ENCODE results near the gene SMOC2.

GRCh38 chr6:168415098-168415992 lies 25.6 kb upstream of the SMOC2 start:
- TF ChIP-seq, protein P1, sequence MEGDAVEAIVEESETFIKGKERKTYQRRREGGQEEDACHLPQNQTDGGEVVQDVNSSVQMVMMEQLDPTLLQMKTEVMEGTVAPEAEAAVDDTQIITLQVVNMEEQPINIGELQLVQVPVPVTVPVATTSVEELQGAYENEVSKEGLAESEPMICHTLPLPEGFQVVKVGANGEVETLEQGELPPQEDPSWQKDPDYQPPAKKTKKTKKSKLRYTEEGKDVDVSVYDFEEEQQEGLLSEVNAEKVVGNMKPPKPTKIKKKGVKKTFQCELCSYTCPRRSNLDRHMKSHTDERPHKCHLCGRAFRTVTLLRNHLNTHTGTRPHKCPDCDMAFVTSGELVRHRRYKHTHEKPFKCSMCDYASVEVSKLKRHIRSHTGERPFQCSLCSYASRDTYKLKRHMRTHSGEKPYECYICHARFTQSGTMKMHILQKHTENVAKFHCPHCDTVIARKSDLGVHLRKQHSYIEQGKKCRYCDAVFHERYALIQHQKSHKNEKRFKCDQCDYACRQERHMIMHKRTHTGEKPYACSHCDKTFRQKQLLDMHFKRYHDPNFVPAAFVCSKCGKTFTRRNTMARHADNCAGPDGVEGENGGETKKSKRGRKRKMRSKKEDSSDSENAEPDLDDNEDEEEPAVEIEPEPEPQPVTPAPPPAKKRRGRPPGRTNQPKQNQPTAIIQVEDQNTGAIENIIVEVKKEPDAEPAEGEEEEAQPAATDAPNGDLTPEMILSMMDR (optimal IDR thresholded peaks at IDR 0.05 in 1 of 3, IDR thresholded peaks at IDR 0.05 in 1 of 3, conservative IDR thresholded peaks at IDR 0.05 in 1 of 3; ENCODE audit: extremely low read depth in 1 of 3, insufficient read depth in 2 of 3, low read length in 3 of 3) = no peak
- no peak for TF ChIP-seq EZH2 (IDR thresholded peaks at IDR 0.05; ENCODE audit: low read length)
